Testis (tissue), 3 donors: ENCODE results near the gene EPB41L1. TPM values are rescaled to one million over a fixed set of nuclear protein-coding genes. Genes with fewer than 3 reads are reported as not detected.

Experiments used
- DNase-seq: peaks from one replicate; pipeline ENCODE4 v3.0.0-alpha.2; 2019
- H3K27ac ChIP-seq, 2 donors: fragments of 200-600 bp; sonication (generic); one replicate each; pipeline ENCODE4 v1.5.1; 2019
- H3K27me3 ChIP-seq: fragments of 200-600 bp; sonication (generic); one replicate; pipeline ENCODE4 v1.5.1; 2019
- H3K36me3 ChIP-seq: fragments of 200-600 bp; sonication (generic); one replicate; pipeline ENCODE4 v1.5.1; 2017; ENCODE audit warnings: low read depth; ENCODE audit errors: missing control alignments
- H3K4me1 ChIP-seq: fragments of 200-600 bp; sonication (generic); one replicate; pipeline ENCODE4 v1.5.1; 2019
- H3K4me3 ChIP-seq, 2 donors: fragments of 200-600 bp; sonication (generic); one replicate each; pipeline ENCODE4 v1.5.1; 2017 to 2019
- H3K9me3 ChIP-seq: fragments of 200-600 bp; sonication (generic); one replicate; pipeline ENCODE4 v1.5.1; 2017
- POLR2A ChIP-seq: fragments of 450-650 bp; IDR thresholded peaks from one replicate; pipeline ENCODE4 v1.6.1; 2017; ENCODE audit warnings: antibody characterized with exemption, mild to moderate bottlenecking, moderate library complexity
- WGBS, 2 donors: methylation state at CpG; one replicate each; pipeline ENCODE4 v1.1.5; 2018; 5-methylcytosine and 5-hydroxymethylcytosine counted together
- intact Hi-C: fragments of 100-400 bp; cut with DNase I; formaldehyde crosslinking; loops from one replicate; pipeline ENCODE4 v1.15.1; 2023; ENCODE audit warnings: low total_unique reads
- polyA plus RNA-seq: library from polyadenylated mRNA; stranded (reverse); fragments of 350-450 nt; fragmentation: Illumina TruSeq; extraction: RNeasy Lipid Tissue Mini Kit (QIAGEN cat#74804); gene quantifications from one replicate; pipeline ENCODE4 v1.2.3, GENCODE V29; 2014; ENCODE audit warnings: low read depth, low replicate concordance; ENCODE audit not compliant: insufficient read depth
- total RNA-seq, 2 donors: library from RNA; depleted of rRNA; stranded (reverse); fragments of >200 nt; gene quantifications; one replicate each; pipeline ENCODE4 v1.2.3, GENCODE V29; 2016
- TF ChIP-seq, protein P1 (sequence below), 3 experiments: fragments of 450-650 bp in 2 of 3; fragments of 200-600 bp in 1 of 3; sonication (generic) in 1 of 3; IDR thresholded peaks; one replicate each; pipeline ENCODE4 v1.5.1; 2016 to 2019; ENCODE audit warnings: antibody characterized with exemption in 3 of 3, mild to moderate bottlenecking in 2 of 3, moderate library complexity in 1 of 3

The EPB41L1 gene
- total and polyA plus RNA-seq, 3 donors from 2014 or later, result 49.8 to 65.3 (median 63.7) TPM

GRCh38 chr20:36200451-36200850, 45.9 kb downstream of the EPB41L1 start:
- peaks cover 5% of the 10 kb centered on the region for H3K4me1 ChIP-seq
- no peaks in the 10 kb centered on the region for H3K36me3 ChIP-seq
- WGBS, 2 donors, result 79 to 91% methylated on average over 1 of the region's 1 CpG
- DNase-seq, result no peak
- H3K9me3 ChIP-seq, result no peaks in the 10 kb centered on the region
- H3K27ac ChIP-seq, result no peak overlapping the region
- no peak for TF ChIP-seq POLR2A
- TF ChIP-seq, protein P1, sequence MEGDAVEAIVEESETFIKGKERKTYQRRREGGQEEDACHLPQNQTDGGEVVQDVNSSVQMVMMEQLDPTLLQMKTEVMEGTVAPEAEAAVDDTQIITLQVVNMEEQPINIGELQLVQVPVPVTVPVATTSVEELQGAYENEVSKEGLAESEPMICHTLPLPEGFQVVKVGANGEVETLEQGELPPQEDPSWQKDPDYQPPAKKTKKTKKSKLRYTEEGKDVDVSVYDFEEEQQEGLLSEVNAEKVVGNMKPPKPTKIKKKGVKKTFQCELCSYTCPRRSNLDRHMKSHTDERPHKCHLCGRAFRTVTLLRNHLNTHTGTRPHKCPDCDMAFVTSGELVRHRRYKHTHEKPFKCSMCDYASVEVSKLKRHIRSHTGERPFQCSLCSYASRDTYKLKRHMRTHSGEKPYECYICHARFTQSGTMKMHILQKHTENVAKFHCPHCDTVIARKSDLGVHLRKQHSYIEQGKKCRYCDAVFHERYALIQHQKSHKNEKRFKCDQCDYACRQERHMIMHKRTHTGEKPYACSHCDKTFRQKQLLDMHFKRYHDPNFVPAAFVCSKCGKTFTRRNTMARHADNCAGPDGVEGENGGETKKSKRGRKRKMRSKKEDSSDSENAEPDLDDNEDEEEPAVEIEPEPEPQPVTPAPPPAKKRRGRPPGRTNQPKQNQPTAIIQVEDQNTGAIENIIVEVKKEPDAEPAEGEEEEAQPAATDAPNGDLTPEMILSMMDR (IDR thresholded peaks at IDR 0.05), result no peak
- intact Hi-C loops, result loop anchor here (10.0 kb wide), 1 partner anchor 234 kb away; no protein-coding TSS in a partner anchor
- H3K4me3 ChIP-seq, result no peak overlapping the region
- no peaks in the 10 kb centered on the region for H3K27me3 ChIP-seq

DNA sequence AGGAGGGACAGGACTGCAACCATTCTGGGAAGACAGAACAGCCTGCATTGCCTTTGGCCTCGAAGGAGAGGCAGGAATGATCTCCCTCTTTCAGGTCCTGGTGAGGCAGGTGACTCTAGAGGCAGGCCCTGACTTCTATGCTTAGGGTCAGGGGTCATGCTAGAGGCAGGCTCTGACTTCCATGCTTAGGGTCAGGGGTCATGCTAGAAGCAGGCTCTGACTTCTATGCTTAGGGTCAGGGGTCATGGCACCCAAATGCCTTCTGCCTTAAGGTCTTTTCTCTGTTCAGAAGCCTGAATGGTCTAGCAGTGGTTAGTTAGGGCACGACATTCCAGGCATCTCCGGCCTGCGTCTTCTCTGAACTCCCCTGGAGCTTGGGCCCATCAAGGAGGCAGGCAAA, 46.7 kb downstream of the EPB41L1 start:
- no peaks in the 10 kb centered on the region for H3K27me3 ChIP-seq
- DNase-seq, result no peak
- no peaks in the 10 kb centered on the region for H3K9me3 ChIP-seq
- TF ChIP-seq POLR2A, result no peak
- TF ChIP-seq, protein P1 (IDR thresholded peaks at IDR 0.05), result no peak
- no peak overlapping the region for H3K4me3 ChIP-seq
- H3K36me3 ChIP-seq, result no peaks in the 10 kb centered on the region
- no peak overlapping the region for H3K27ac ChIP-seq
- WGBS, 2 donors, result 81 to 90% methylated on average over 4 of the region's 4 CpGs
- H3K4me1 ChIP-seq, result peaks cover 5% of the 10 kb centered on the region
- intact Hi-C loops, result loop anchor here (10.0 kb wide), 1 partner anchor 234 kb away; no protein-coding TSS in a partner anchor

GRCh38 chr20:36202891-36203338, 48.4 kb downstream of the EPB41L1 start:
- 45 to 49% methylated on average over 17 to 18 of the region's 18 CpGs for WGBS, 2 donors
- Histone ChIP-seq H3K27ac (no peak overlapping the region), H3K4me3 (no peak overlapping the region), H3K4me1 (no peaks in the 10 kb centered on the region), H3K9me3 (no peaks in the 10 kb centered on the region), H3K27me3 (no peaks in the 10 kb centered on the region), H3K36me3 (no peaks in the 10 kb centered on the region)
- DNase-seq, result peak; percentile 80
- intact Hi-C loops, result loop anchor here (10.0 kb wide), 1 partner anchor 232 kb away; no protein-coding TSS in a partner anchor
- no peak for TF ChIP-seq POLR2A
- TF ChIP-seq, protein P1 (IDR thresholded peaks at IDR 0.05), result peak; percentile 82 to 91 (median 88)

GRCh38 chr20:36203861-36204260, 49.3 kb downstream of the EPB41L1 start:
- no peak for TF ChIP-seq POLR2A
- TF ChIP-seq, protein P1 (IDR thresholded peaks at IDR 0.05), result no peak
- H3K27me3 ChIP-seq, result no peaks in the 10 kb centered on the region
- H3K4me1 ChIP-seq, result no peaks in the 10 kb centered on the region
- WGBS, 2 donors, result 46 to 57% methylated on average over 3 of the region's 3 CpGs
- DNase-seq, result no peak
- H3K36me3 ChIP-seq, result no peaks in the 10 kb centered on the region
- intact Hi-C loops, result loop anchor here (10.0 kb wide), 1 partner anchor 231 kb away; no protein-coding TSS in a partner anchor
- H3K4me3 ChIP-seq, result no peak overlapping the region
- no peak overlapping the region for H3K27ac ChIP-seq
- H3K9me3 ChIP-seq, result no peaks in the 10 kb centered on the region

DNA sequence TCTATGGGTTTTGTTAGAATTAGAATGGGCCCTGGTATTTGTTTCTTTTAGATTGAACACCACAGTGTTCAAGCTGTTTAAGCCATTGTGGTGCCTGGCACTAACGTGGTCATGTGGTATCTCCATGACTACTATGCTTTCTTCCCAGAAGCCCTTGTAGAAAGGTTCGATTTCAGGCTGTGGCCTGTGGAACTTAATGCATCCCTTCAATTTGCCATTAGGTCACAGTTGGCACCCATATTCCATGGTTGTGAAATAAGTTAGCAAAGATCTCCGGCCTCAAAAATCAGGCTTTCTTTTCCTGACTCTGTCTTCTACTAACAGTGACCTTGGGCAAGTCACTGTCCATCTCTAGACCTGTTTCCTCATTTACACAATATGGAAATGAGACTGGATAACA, 50.5 kb downstream of the EPB41L1 start:
- no peak for TF ChIP-seq POLR2A
- TF ChIP-seq, protein P1 (IDR thresholded peaks at IDR 0.05), result no peak
- intact Hi-C loops, result loop anchor here (10.0 kb wide), 1 partner anchor 230 kb away; no protein-coding TSS in a partner anchor
- Histone ChIP-seq H3K27me3 (no peaks in the 10 kb centered on the region), H3K36me3 (no peaks in the 10 kb centered on the region), H3K9me3 (no peaks in the 10 kb centered on the region), H3K27ac (no peak overlapping the region), H3K4me3 (no peak overlapping the region), H3K4me1 (no peaks in the 10 kb centered on the region)
- 88 to 93% methylated on average over 3 of the region's 3 CpGs for WGBS, 2 donors
- DNase-seq, result no peak
